DOHH2 (cell line): ENCODE data around the gene EDARADD.

Source experiments
- CTCF ChIP-seq: fragments of 200-600 bp; sonication (generic); IDR thresholded peaks from one replicate; pipeline ENCODE4 v1.5.1; 2014; ENCODE audit warnings: antibody characterized with exemption, mild to moderate bottlenecking, low read depth, low read length; ENCODE audit not compliant: poor library complexity, severe bottlenecking
- EZH2phosphoT487 ChIP-seq: fragments of 200-600 bp; sonication (generic); IDR thresholded peaks from 2 replicates; pipeline ENCODE4 v1.6.1; 2017; ENCODE audit warnings: borderline replicate concordance, mild to moderate bottlenecking, antibody characterized with exemption, low read length, moderate library complexity, mixed read lengths

GRCh38 chr1:236520445-236521005 lies 126.4 kb downstream of the EDARADD start:
- no peak for TF ChIP-seq CTCF
- TF ChIP-seq EZH2phosphoT487 = no peak
